Ovary (tissue), 9 donors: ENCODE measurements around the gene DEGS2. TPM values are rescaled to one million over a fixed set of nuclear protein-coding genes. Genes with fewer than 3 reads are reported as not detected.

Experiments
- DNase-seq, 5 donors: peaks; one replicate each; pipeline ENCODE4 v3.0.0-alpha.2; 2019 to 2020
- H3K27ac ChIP-seq, 2 donors: fragments of 200-600 bp; one replicate each; pipeline versions ENCODE4 v1.5.1 to v1.8.0; 2019 to 2022
- H3K27me3 ChIP-seq: fragments of 200-600 bp; one replicate; pipeline ENCODE4 v1.8.0; 2022
- H3K36me3 ChIP-seq: fragments of 200-600 bp; sonication (generic); one replicate; pipeline ENCODE4 v1.5.1; 2019
- H3K4me1 ChIP-seq: one replicate; pipeline ENCODE4 v1.8.1; 2013; ENCODE audit warnings: mild to moderate bottlenecking, moderate library complexity; ENCODE audit not compliant: insufficient read depth
- H3K4me3 ChIP-seq: fragments of 200-600 bp; sonication (generic); one replicate; pipeline ENCODE4 v1.5.1; 2017
- H3K9me3 ChIP-seq, 2 donors: fragments of 200-600 bp in 1 of 2; sonication (generic) in 1 of 2; one replicate each; pipeline versions ENCODE4 v1.5.1 to v1.8.1; 2013 to 2019; ENCODE audit warnings: mild to moderate bottlenecking in 1 of 2, moderate library complexity in 1 of 2
- EP300 ChIP-seq: sonication (generic); formaldehyde crosslinking; IDR thresholded peaks from one replicate; pipeline ENCODE4 v1.6.1; 2017; ENCODE audit warnings: antibody characterized with exemption
- POLR2A ChIP-seq: fragments of 450-650 bp; IDR thresholded peaks from one replicate; pipeline ENCODE4 v1.6.1; 2017; ENCODE audit warnings: antibody characterized with exemption, mild to moderate bottlenecking, moderate library complexity
- WGBS, 3 donors: extraction: QIAGEN DNeasy Blood & Tissue Kit in 1 of 3; methylation state at CpG; one replicate each; pipeline versions ENCODE4 v1.1.5 to v1.1.7; 2013 to 2017; 5-methylcytosine and 5-hydroxymethylcytosine counted together
- intact Hi-C, 4 donors: fragments of 100-400 bp; cut with DNase I; formaldehyde crosslinking; loops; one replicate each; pipeline versions ENCODE4 v1.11.0 to v1.15.1; 2022 to 2023
- microRNA counts: library from miRNA; unstranded; fragments of <30 nt; microRNA quantifications from one replicate; lab custom pipeline; 2016
- microRNA-seq, 3 donors: library from miRNA; unstranded; fragments of <30 nt; microRNA quantifications; one replicate each; pipeline versions ENCODE4 to v1.2.0, GENCODE V29; 2019 to 2020
- polyA plus RNA-seq, 2 donors: library from polyadenylated mRNA; stranded (reverse); fragments of 200-250 nt in 1 of 2; fragments of 350-450 nt in 1 of 2; fragmentation: Illumina TruSeq in 1 of 2; extraction: RNeasy Lipid Tissue Mini Kit (QIAGEN cat#74804) in 1 of 2; gene quantifications; one replicate each; pipeline ENCODE4 v1.2.3, GENCODE V29; 2013 to 2014
- small RNA-seq: library from RNA; depleted of rRNA; stranded (forward); fragments of <200 nt; gene quantifications from one replicate; pipeline ENCODE3, GENCODE V24; 2016
- total RNA-seq, 7 donors: library from RNA; depleted of rRNA in 2 of 7; stranded (reverse); fragments of >200 nt in 2 of 7; fragmentation: NEBNext Ultra II Directional in 3 of 7; extraction: Animal tissue kit (Norgen Biotek cat#: 25700) in 3 of 7; gene quantifications; one replicate each; pipeline versions ENCODE4 v1.1.0 to v1.2.4, GENCODE V29; 2016 to 2023
- TF ChIP-seq, protein P1 (sequence below), 3 donors: fragments of 450-650 bp in 2 of 3; fragments of 200-600 bp in 1 of 3; IDR thresholded peaks; one replicate each; pipeline versions ENCODE4 v1.5.1 to v1.8.0; 2016 to 2022; ENCODE audit warnings: antibody characterized with exemption in 3 of 3, mild to moderate bottlenecking in 1 of 3
- donor health status: DM: no; HTN: no; CAD: no; lungs with moderate emphysema.
- donor health status: DM: no; HTN: no; CAD: no.
- donor health status: Bipolar disorder and iron deficiency.
- donor health status: DM: yes; HTN: yes; CAD: no.
- donor health status: DM: no; HTN: no; CAD: no.
- donor health status: DM: yes; HTN: yes; CAD: no.

DEGS2 gene
- total and polyA plus RNA-seq, 9 donors, result 0.45 to 7.9 (median 2.3) TPM; not detected in 1

DNA sequence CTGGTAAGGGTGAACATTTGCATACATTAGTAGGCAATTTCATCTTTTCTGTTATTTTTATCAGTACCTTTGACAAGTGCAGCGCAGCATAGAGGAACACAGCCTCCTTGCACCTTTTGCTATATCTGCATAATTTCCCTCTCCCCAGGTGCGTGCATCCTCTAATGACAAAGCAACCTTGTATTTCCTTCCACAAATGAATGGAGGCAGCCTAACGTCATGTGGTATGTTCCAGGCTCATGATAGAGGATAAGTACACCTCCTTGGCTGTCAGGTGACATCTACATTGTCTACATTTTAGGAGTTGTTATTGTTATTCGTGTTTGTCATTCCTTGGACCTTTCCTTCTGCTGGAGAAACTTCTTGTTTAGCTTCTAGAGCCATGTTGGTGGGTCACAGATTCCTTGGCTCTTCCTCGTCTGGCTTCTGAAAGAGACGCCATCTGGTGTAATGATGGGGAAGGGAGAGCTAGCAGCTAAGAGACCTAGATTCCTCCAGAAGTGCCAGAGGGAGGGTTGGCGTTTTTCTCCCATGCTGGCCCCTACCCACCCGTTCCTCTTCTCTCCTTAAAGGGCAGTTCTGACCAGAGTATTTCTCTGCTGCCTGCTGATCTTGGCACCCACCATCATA, 57.2 kb downstream of the DEGS2 start:
- Histone ChIP-seq H3K4me1 (peaks cover 21% of the 10 kb centered on the region), H3K27me3 (no peaks in the 10 kb centered on the region), H3K4me3 (no peak overlapping the region), H3K9me3 (no peaks in the 10 kb centered on the region), H3K27ac (peak overlapping the region in 1 of 2 donors; percentile 46), H3K36me3 (no peaks in the 10 kb centered on the region)
- no peak for DNase-seq
- TF ChIP-seq, protein P1, sequence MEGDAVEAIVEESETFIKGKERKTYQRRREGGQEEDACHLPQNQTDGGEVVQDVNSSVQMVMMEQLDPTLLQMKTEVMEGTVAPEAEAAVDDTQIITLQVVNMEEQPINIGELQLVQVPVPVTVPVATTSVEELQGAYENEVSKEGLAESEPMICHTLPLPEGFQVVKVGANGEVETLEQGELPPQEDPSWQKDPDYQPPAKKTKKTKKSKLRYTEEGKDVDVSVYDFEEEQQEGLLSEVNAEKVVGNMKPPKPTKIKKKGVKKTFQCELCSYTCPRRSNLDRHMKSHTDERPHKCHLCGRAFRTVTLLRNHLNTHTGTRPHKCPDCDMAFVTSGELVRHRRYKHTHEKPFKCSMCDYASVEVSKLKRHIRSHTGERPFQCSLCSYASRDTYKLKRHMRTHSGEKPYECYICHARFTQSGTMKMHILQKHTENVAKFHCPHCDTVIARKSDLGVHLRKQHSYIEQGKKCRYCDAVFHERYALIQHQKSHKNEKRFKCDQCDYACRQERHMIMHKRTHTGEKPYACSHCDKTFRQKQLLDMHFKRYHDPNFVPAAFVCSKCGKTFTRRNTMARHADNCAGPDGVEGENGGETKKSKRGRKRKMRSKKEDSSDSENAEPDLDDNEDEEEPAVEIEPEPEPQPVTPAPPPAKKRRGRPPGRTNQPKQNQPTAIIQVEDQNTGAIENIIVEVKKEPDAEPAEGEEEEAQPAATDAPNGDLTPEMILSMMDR (IDR thresholded peaks at IDR 0.05), result no peak
- no peak for TF ChIP-seq EP300
- TF ChIP-seq POLR2A, result no peak
- WGBS, 3 donors, result 60 to 85% (median 74%) methylated on average over 8 of the region's 8 CpGs
- intact Hi-C loops, result loop anchor here in 3 of 4 donors (10.0 kb wide), 2 partner anchors 47 to 117 kb away; no protein-coding TSS in a partner anchor

DNA sequence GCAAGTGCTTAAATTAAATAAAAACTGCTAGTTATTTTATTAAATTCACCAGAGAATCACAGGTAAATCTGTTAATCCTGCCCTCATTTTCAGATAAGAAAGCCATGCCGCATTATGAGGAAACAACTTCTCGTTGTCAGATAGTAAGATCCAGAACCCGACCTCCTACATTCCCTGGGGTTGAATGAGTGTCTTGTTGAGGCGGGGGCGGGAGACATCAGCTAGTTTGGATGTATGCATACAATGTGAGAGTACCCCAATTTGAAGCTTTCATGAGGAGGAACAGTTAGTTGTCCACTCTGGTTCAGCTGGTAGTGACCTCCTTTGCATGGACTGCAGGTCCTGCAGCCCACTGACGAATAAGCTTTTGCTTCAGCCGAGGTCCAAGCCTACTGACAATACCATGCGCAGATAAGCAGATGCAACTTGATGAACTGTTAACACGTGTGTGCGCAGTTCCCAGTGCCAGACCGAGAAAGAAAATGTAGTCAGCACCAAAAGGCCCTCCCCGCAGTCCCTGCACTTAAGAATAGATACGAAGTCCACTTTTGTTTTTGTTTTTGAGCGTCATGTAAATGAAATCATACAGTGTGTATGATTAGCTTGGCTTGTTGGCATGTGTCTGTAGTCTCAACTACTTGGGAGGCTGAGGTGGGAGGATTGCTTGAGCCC, 59.3 kb downstream of the DEGS2 start:
- WGBS, 3 donors, result 61 to 71% (median 66%) methylated on average over 14 of the region's 14 CpGs
- intact Hi-C loops, result loop anchor here in 3 of 4 donors (10.0 kb wide), 2 partner anchors 45 to 115 kb away; no protein-coding TSS in a partner anchor
- DNase-seq, result no peak

DNA sequence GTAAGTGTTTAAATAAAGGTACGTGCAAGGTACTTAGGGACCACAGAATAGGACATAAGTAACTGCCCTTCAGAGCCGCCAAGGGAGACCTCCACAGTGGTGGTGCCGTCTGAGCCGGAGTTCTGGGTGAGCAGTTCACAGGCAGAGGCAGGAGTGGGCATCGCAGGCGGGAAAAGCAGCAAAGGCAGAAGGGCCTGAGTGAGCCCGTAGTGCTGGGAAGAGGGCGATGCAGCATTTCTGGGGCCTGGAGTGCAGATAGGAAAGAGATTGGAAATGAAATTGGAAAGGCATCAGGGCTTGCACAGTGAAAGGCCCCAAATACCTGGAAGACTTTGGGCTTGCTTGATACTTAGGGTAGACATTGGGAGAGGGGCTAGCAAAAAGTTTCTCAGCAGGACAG, 61.3 kb downstream of the DEGS2 start:
- 88 to 92% (median 91%) methylated on average over 8 of the region's 8 CpGs for WGBS, 3 donors
- intact Hi-C loops, result no loop called here
- TF ChIP-seq, protein P1 (IDR thresholded peaks at IDR 0.05), result no peak
- TF ChIP-seq POLR2A, result no peak
- no peak for TF ChIP-seq EP300
- peaks cover 4% of the 10 kb centered on the region for H3K4me1 ChIP-seq
- DNase-seq, result no peak
- H3K36me3 ChIP-seq, result no peaks in the 10 kb centered on the region
- no peak overlapping the region for H3K27ac ChIP-seq
- H3K27me3 ChIP-seq, result no peaks in the 10 kb centered on the region
- no peak overlapping the region for H3K4me3 ChIP-seq
- no peaks in the 10 kb centered on the region for H3K9me3 ChIP-seq

More for the DNA sequence above, 59.3 kb downstream of the DEGS2 start:
- Histone ChIP-seq H3K27me3 (no peaks in the 10 kb centered on the region), H3K4me3 (no peak overlapping the region), H3K4me1 (peaks cover 15% of the 10 kb centered on the region), H3K9me3 (no peaks in the 10 kb centered on the region), H3K36me3 (no peaks in the 10 kb centered on the region), H3K27ac (no peak overlapping the region)
- TF ChIP-seq POLR2A (no peak), EP300 (no peak)
- TF ChIP-seq, protein P1 (IDR thresholded peaks at IDR 0.05), result no peak

DNA sequence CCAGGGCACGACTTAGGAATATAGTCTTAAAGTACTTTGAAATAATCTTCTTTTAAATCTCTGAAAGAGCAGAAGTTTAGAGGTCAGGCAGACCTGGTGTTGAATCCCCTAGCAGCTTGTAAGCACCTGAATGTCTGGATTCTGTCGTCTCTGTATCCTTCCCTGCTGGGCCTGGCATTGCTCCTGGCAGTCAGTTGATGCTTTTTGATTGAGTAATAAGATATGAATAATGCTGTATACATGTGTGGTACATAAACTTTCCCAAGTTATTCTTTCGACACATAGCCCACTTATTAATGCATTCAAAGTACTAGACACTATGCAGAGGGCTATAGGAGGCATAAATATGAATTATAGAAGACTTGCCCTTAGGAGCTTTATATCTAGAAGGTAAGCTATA, 62.8 kb downstream of the DEGS2 start:
- H3K27ac ChIP-seq, result no peak overlapping the region
- WGBS, 3 donors, result 88 to 93% (median 90%) methylated on average over 3 of the region's 3 CpGs
- intact Hi-C loops, result no loop called here

More for the DNA sequence above, 62.8 kb downstream of the DEGS2 start:
- H3K4me3 ChIP-seq, result no peak overlapping the region
- TF ChIP-seq EP300 (no peak), POLR2A (no peak)
- TF ChIP-seq, protein P1 (IDR thresholded peaks at IDR 0.05), result no peak
- no peaks in the 10 kb centered on the region for H3K27me3 ChIP-seq
- H3K36me3 ChIP-seq, result no peaks in the 10 kb centered on the region
- H3K4me1 ChIP-seq, result peaks cover 2% of the 10 kb centered on the region
- no peak for DNase-seq
- no peaks in the 10 kb centered on the region for H3K9me3 ChIP-seq

MicroRNA genes within 50 kb of the gene (microRNA counts, 767-probe panel; counts per million panel counts)
- microRNA hsa-miR-151b (lab: Ali Mortazavi, UCI), result 530 counts per million, percentile 78 among the panel's probes with 10 or more counts
- 6,281 counts per million, percentile 98 among the panel's probes with 10 or more counts for microRNA hsa-miR-342-3p (lab: Ali Mortazavi, UCI)
- 530 counts per million, percentile 78 among the panel's probes with 10 or more counts for microRNA hsa-miR-342-5p (lab: Ali Mortazavi, UCI)

Small RNA genes within 50 kb of the gene (microRNA-seq; reads per million reads assigned to microRNA genes)
- gene MIR151B, result 223 to 541 (median 290) reads per million in 3 donors
- 447 to 911 (median 549) reads per million in 3 donors for gene MIR342

Small RNA genes within 50 kb of the gene (small RNA-seq; reads per million reads assigned to genes)
- 3.8 reads per million, percentile 78 among the genes with 10 or more reads in this experiment for gene MIR151B
- gene MIR342, result 61.2 reads per million, percentile 90 among the genes with 10 or more reads in this experiment

Other genes starting within 250 kb of the DEGS2 start
- 10 to 100 TPM; 41.0 to 95.0 (median 66.1) TPM for gene EVL, start 94.2 kb downstream of the DEGS2 start, total RNA-seq
- 100 to 1,000 TPM in 1 of 2 donors, 10 to 100 TPM in 1; 50.6 to 105 TPM for gene EVL, start 94.2 kb downstream of the DEGS2 start, polyA plus RNA-seq
- gene YY1, start 79.5 kb upstream of the DEGS2 start, total RNA-seq, result 10 to 100 TPM; 37.0 to 68.6 (median 58.1) TPM
- 10 to 100 TPM; 24.1 to 75.8 TPM for gene YY1, start 79.5 kb upstream of the DEGS2 start, polyA plus RNA-seq
- 100 to 1,000 TPM in 1 of 7 donors, 10 to 100 TPM in 6; 50.2 to 177 (median 72.3) TPM for gene SLC25A29, start 146.8 kb upstream of the DEGS2 start, total RNA-seq
- 10 to 100 TPM in 1 of 2 donors, 1 to 10 TPM in 1; 9.1 to 46.7 TPM for gene SLC25A29, start 146.8 kb upstream of the DEGS2 start, polyA plus RNA-seq
- not detected for gene SLC25A47, start 163.7 kb upstream of the DEGS2 start, total RNA-seq
- not detected for gene SLC25A47, start 163.7 kb upstream of the DEGS2 start, polyA plus RNA-seq
- gene WDR25, start 216.8 kb upstream of the DEGS2 start, total RNA-seq, result 10 to 100 TPM in 3 of 7 donors, 1 to 10 TPM in 4; 8.4 to 16.9 (median 9.8) TPM
- gene WDR25, start 216.8 kb upstream of the DEGS2 start, polyA plus RNA-seq, result 1 to 10 TPM; 4.2 to 7.4 TPM